GM18526 (cell line): ENCODE results near the gene NUAK2.

Experiments
- POLR2A ChIP-seq: IDR thresholded peaks from 3 replicates; pipeline ENCODE4 v1.6.1; 2011; ENCODE audit not compliant: insufficient read length; ENCODE audit errors: extremely low read depth

NUAK2 gene

GRCh38 chr1:205335692-205336091, 14.1 kb upstream of the NUAK2 start:
- TF ChIP-seq POLR2A: no peak

- TF ChIP-seq POLR2A: no peak
Measured at GRCh38 chr1:205332015-205332791, 10.7 kb upstream of the NUAK2 start.

DNA sequence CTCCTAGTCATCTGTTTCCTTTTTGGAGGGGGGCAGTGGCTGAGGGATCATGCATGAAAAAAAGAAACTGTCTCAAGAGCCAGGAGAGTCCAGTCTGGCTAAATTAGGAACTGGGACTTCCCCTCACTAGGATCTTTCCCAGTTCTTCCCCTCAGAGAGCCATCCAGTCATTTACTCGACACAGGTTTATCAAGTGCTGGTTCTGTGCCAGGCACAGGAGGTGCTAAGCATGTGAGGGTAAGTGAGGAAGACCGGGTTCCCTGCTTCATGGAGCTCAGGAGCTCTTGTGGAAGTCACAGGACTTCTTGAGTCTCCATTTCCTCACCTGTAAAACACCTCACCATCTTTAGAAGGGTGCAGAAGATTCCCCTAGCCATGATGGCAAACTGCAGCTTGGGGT, 8.6 kb upstream of the NUAK2 start:
- TF ChIP-seq POLR2A: no peak

- TF ChIP-seq POLR2A: no peak
Measured at GRCh38 chr1:205329719-205330118, 8.2 kb upstream of the NUAK2 start.

- no peak for TF ChIP-seq POLR2A
Measured at GRCh38 chr1:205328476-205328875, 6.9 kb upstream of the NUAK2 start.

- no peak for TF ChIP-seq POLR2A
Measured at GRCh38 chr1:205326812-205327466, 5.4 kb upstream of the NUAK2 start.

- no peak for TF ChIP-seq POLR2A
Measured at GRCh38 chr1:205325334-205325884, 3.9 kb upstream of the NUAK2 start.

- TF ChIP-seq POLR2A: no peak
Measured at GRCh38 chr1:205324781-205325180, 3.2 kb upstream of the NUAK2 start.

- no peak for TF ChIP-seq POLR2A
Measured at GRCh38 chr1:205323794-205324193, 2.2 kb upstream of the NUAK2 start.

DNA sequence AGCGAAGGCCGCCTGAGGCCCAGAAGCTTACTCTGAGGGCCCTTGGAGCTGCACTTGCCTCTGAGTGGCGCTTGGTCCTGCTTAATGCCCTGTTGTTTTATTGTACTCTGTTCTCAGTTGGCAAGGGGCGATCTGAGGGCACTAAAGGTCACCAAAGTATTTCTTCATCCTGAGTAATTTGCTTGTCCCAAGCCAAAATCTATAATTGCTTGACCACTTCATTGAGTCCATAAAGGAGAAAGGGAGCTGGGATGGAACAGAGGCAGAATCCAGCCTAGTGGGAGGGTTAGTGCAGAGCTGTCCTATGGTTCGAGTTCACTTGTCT, 376 bp upstream of the NUAK2 start:
- no peak for TF ChIP-seq POLR2A

DNA sequence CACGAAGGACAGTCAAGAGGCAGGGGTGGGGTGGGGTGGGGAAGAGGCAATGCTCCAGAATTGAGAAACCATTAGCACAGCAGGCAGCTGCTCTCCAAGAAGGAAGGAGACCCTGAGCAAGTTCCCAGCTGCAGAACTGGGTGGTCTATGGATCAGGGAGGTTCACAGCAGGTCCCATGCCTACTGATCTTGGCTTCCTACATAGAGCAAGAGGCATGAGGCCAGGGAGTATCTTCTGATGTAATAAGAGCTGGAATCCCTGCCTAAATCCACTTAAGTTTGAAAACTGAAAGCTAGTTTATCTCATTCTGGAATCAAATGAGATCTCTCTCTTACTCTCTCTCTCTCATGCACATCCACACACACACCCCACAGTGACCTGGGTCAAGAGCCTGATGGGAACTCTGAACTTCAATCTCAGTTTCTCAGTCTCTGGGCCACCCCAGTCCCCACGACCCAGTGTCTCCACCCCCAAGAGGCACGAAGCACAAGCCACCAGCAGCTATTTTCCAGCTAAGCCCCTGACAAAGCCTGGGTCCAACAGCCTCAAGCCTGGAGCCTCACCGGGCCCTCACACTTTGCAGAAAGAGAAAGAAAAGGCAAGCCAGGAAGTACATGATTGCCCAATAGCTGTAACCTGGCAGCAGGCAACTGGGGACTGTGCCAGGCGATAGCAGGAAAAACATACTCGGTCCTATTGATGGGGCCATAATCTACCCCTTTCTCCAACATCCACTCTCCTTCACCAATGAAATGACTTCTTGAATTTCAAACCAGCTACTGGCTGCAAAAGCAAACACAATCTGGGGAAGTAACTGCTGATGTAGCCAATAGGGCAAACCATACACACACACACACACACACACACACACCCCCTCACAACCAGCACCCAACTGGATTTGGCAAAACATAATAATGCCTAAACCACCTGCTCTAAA, 2.2 kb downstream of the NUAK2 start:
- TF ChIP-seq POLR2A: no peak

GRCh38 chr1:205318231-205318991, 3.1 kb downstream of the NUAK2 start:
- TF ChIP-seq POLR2A: no peak

DNA sequence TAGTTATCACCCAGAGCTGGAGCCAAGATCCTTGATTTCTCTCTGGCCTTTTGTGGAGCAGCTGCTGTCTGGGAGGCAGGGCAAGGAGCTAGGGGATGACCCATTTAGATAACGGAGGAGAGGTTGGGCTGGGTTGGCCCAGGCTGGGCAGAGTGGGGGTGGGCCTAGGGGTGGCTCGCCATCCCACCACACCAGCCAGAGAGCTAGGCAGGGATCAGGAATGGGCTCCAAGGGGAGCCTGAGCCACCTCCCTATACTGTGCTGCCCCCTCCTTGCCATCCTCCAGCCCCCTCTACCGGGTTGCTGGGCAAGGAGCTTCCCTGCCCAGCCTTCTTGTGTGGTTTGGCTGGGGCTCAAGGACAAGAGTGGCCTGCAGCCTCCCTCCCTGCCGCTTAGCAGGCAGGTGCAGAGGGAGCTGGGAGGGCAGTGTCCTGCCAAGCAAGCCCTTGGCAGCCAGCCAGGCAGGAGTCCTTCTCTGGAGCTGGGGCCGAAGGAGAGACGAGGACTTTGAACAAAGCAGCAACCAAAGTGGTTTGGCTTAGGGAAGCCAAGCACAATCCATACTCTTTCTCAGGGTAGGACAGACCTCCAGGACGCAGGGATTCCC, 4.1 kb downstream of the NUAK2 start:
- TF ChIP-seq POLR2A: no peak

DNA sequence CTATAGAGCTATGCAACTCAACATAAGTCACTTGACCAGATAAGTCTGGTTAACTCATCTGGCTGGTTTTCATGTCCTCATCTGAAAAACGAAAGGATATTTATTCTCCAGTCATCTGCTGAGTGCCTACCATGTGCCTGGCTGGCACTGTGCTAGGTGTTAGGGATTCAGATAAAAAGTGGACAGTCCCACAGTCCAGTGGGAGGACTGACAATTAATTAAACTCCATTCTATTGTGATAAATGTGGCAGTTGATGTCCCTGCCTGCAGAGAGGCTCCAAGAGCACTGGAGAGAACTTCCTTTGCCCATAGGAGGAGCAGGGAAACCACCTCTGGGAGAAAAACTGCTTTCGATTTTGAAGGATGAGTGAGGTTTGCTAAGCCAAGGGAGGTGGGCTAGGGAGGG, 5.4 kb downstream of the NUAK2 start:
- TF ChIP-seq POLR2A: no peak
